Peyer's patch (tissue), 4 donors: ENCODE results near the gene PRDX3.

Experiments used
- POLR2A ChIP-seq, 2 donors: fragments of 450-650 bp; IDR thresholded peaks; one replicate each; pipeline ENCODE4 v1.5.1; 2017; ENCODE audit warnings: antibody characterized with exemption in 2 of 2, mild to moderate bottlenecking in 2 of 2, moderate library complexity in 2 of 2
- TF ChIP-seq, protein P1 (sequence below), 6 experiments: fragments of 450-650 bp in 4 of 6; fragments of 200-600 bp in 2 of 6; sonication (generic) in 1 of 6; IDR thresholded peaks; one replicate each; pipeline ENCODE4 v1.5.1; 2017 to 2019; ENCODE audit warnings: antibody characterized with exemption in 6 of 6, mild to moderate bottlenecking in 3 of 6, moderate library complexity in 1 of 6

DNA sequence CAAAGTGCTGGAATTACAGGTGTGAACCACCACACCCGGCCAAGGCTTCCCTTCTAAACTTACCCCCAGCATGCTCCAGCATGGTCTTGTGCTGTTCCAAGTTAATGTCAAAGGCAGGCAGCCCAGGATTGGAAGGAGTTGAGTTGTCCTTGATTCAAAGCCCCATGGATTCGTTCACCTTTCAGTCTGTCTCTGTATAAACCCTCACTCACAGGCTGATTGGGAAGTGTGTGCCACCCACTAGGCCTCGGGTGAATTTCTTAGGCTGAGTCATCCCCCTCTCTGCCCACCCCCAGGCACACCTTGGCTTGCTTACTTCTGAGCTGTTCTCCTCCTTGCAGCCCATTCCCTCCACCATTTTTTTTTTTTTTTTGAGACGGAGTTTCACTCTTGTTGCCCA lies 13.3 kb upstream of the PRDX3 start:
- TF ChIP-seq, protein P1, sequence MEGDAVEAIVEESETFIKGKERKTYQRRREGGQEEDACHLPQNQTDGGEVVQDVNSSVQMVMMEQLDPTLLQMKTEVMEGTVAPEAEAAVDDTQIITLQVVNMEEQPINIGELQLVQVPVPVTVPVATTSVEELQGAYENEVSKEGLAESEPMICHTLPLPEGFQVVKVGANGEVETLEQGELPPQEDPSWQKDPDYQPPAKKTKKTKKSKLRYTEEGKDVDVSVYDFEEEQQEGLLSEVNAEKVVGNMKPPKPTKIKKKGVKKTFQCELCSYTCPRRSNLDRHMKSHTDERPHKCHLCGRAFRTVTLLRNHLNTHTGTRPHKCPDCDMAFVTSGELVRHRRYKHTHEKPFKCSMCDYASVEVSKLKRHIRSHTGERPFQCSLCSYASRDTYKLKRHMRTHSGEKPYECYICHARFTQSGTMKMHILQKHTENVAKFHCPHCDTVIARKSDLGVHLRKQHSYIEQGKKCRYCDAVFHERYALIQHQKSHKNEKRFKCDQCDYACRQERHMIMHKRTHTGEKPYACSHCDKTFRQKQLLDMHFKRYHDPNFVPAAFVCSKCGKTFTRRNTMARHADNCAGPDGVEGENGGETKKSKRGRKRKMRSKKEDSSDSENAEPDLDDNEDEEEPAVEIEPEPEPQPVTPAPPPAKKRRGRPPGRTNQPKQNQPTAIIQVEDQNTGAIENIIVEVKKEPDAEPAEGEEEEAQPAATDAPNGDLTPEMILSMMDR (IDR thresholded peaks at IDR 0.05) = no peak
- no peak for TF ChIP-seq POLR2A (IDR thresholded peaks at IDR 0.05)
